Upper lobe of left lung (tissue), 4 donors: ENCODE data around the gene ACTMAP.

Experiments used
- CTCF ChIP-seq, 6 experiments: fragments of 450-650 bp in 4 of 6; fragments of 200-600 bp in 2 of 6; sonication (generic) in 2 of 6; IDR thresholded peaks; one replicate each; pipeline ENCODE4 v1.5.1; 2016 to 2019; ENCODE audit warnings: antibody characterized with exemption in 6 of 6
- POLR2A ChIP-seq, 4 donors: fragments of 450-650 bp; IDR thresholded peaks; one replicate each; pipeline ENCODE4 v1.5.1; 2016 to 2017; ENCODE audit warnings: antibody characterized with exemption in 4 of 4, mild to moderate bottlenecking in 2 of 4
- POLR2AphosphoS5 ChIP-seq, 2 donors: sonication (generic); formaldehyde crosslinking; IDR thresholded peaks; one replicate each; pipeline ENCODE4 v1.5.1; 2017; ENCODE audit warnings: antibody characterized with exemption in 2 of 2

GRCh38 chr19:40695881-40696280 is 54.4 kb downstream of the ACTMAP start:
- no peak for TF ChIP-seq POLR2A (IDR thresholded peaks at IDR 0.05)
- TF ChIP-seq CTCF (IDR thresholded peaks at IDR 0.05), result no peak
- no peak for TF ChIP-seq POLR2AphosphoS5 (IDR thresholded peaks at IDR 0.05)
